HCT116 (cell line): ENCODE measurements around the gene CIC. TPM values are rescaled to one million over a fixed set of nuclear protein-coding genes. Genes with fewer than 3 reads are reported as not detected.
A peak's percentile ranks its signal among the peaks of the same experiment; 100 is the strongest.

Experiments used
- ATAC-seq: fragments of 200-7000 bp; cut with Tn5 transposase; 2 replicates; pipeline ENCODE4 v1.9.1; 2020; ENCODE audit warnings: mild to moderate bottlenecking, moderate library complexity
- BruUV-seq: library from RNA; stranded (reverse); fragments of 400-500 nt; replicated peaks from 2 replicates; lab custom pipeline; 2021; lab: Mats Ljungman, UMichigan
- CTCF ChIA-PET: fragments of 300-600 bp; sonication (Branson Sonifier 250); formaldehyde crosslinking; loops from one replicate; lab custom pipeline; 2021; ENCODE audit warnings: antibody characterized with exemption; lab: Charles Lee
- POLR2A ChIA-PET: fragments of 300-600, 350-600 bp; sonication (Branson Sonifier 250); formaldehyde crosslinking; loops from one replicate; lab custom pipeline; 2021; ENCODE audit warnings: antibody characterized with exemption; lab: Charles Lee
- RAD21 ChIA-PET, 2 experiments: fragments of 300-600 bp; sonication (Branson Sonifier 250); formaldehyde crosslinking; loops; one replicate each; lab custom pipeline; 2023; ENCODE audit warnings: low total read pairs in 2 of 2; ENCODE audit not compliant: uncharacterized antibody in 2 of 2, unreplicated experiment in 2 of 2, low non-redundant PET in 1 of 2; lab: Charles Lee
- DNase-seq: peaks from one replicate; pipeline ENCODE4 v3.0.0-alpha.2; 2010; ENCODE audit warnings: low read depth, low spot score
- H2AFZ ChIP-seq: fragments of 200-600 bp; shearing (Covaris generic), sonication (generic); 2 replicates; pipeline ENCODE4 v1.6.1; 2017; ENCODE audit warnings: low read depth, mixed run types, mixed read lengths, antibody characterized with exemption, low read length; ENCODE audit not compliant: poor library complexity, severe bottlenecking
- H3K27ac ChIP-seq: 2 replicates; pipeline ENCODE4 v1.5.1; 2012; ENCODE audit warnings: low read depth, low read length
- H3K27me3 ChIP-seq: fragments of 200-600 bp; sonication (generic); 2 replicates; pipeline ENCODE4 v1.6.1; 2016; ENCODE audit warnings: mixed run types, low read length, mixed read lengths; ENCODE audit not compliant: insufficient read depth
- H3K36me3 ChIP-seq, 2 experiments: fragments of 200-500 bp in 1 of 2; fragments of 200-600 bp in 1 of 2; sonication (Bioruptor generic) in 1 of 2; sonication (generic) in 1 of 2; 2 replicates each; pipeline versions ENCODE4 v1.5.1 to v1.6.1; 2014 to 2016; ENCODE audit warnings: low read length in 2 of 2, inconsistent platforms in 1 of 2, mixed read lengths in 1 of 2, mixed run types in 1 of 2; ENCODE audit not compliant: insufficient read depth in 2 of 2, control insufficient read depth in 1 of 2
- H3K4me1 ChIP-seq, 2 experiments: fragments of 200-600 bp in 1 of 2; sonication (generic) in 1 of 2; 2 replicates each; pipeline versions ENCODE4 v1.5.1 to v1.6.1; 2012 to 2017; ENCODE audit warnings: low read length in 2 of 2, inconsistent platforms in 1 of 2, mild to moderate bottlenecking in 1 of 2, mixed read lengths in 1 of 2, mixed run types in 1 of 2, moderate library complexity in 1 of 2; ENCODE audit not compliant: insufficient read depth in 2 of 2, control insufficient read depth in 1 of 2
- H3K4me2 ChIP-seq: fragments of 200-600 bp; sonication (generic); 2 replicates; pipeline ENCODE4 v1.6.1; 2017; ENCODE audit warnings: mixed run types, low read length, mixed read lengths
- H3K4me3 ChIP-seq, 2 experiments: fragments of 200-600 bp in 1 of 2; sonication (generic) in 1 of 2; replicated peaks in 1 of 2; 2 replicates each; pipeline ENCODE4 v1.5.1; 2011 to 2016; ENCODE audit warnings: low read length in 2 of 2, control low read depth in 1 of 2, low read depth in 1 of 2, mild to moderate bottlenecking in 1 of 2, mixed read lengths in 1 of 2, mixed run types in 1 of 2
- H3K79me2 ChIP-seq: fragments of 200-600 bp; sonication (generic); 2 replicates; pipeline ENCODE4 v1.6.1; 2017; ENCODE audit warnings: mild to moderate bottlenecking, mixed run types, low read length, moderate library complexity, mixed read lengths; ENCODE audit not compliant: insufficient read depth
- H3K9ac ChIP-seq: fragments of 200-600 bp; sonication (generic); 2 replicates; pipeline ENCODE4 v1.6.1; 2016; ENCODE audit warnings: low read length, mixed read lengths
- H3K9me2 ChIP-seq: fragments of 200-600 bp; sonication (generic), shearing (Covaris generic); 2 replicates; pipeline ENCODE4 v1.6.1; 2017; ENCODE audit warnings: mixed run types, mild to moderate bottlenecking, moderate library complexity; ENCODE audit not compliant: insufficient read depth
- H3K9me3 ChIP-seq, 2 experiments: fragments of 200-500 bp in 1 of 2; fragments of 200-600 bp in 1 of 2; sonication (Bioruptor generic) in 1 of 2; sonication (generic) in 1 of 2; 2 replicates each; pipeline ENCODE4 v1.6.1; 2014 to 2017; ENCODE audit warnings: low read length in 2 of 2, mixed read lengths in 2 of 2, inconsistent platforms in 1 of 2, low read depth in 1 of 2, mild to moderate bottlenecking in 1 of 2, mixed run types in 1 of 2, moderate library complexity in 1 of 2; ENCODE audit not compliant: control insufficient read depth in 1 of 2, insufficient read depth in 1 of 2
- H4K20me1 ChIP-seq: fragments of 200-600 bp; sonication (generic), shearing (Covaris generic); 2 replicates; pipeline ENCODE4 v1.6.1; 2017; ENCODE audit warnings: mixed run types, mild to moderate bottlenecking, moderate library complexity; ENCODE audit not compliant: insufficient read depth
- CBX3 ChIP-seq: IDR thresholded peaks from 2 replicates; pipeline ENCODE4 v1.6.1; 2012; ENCODE audit warnings: low read depth
- CEBPB ChIP-seq: IDR thresholded peaks from 2 replicates; pipeline ENCODE4 v1.6.1; 2012; ENCODE audit warnings: low read depth
- EGR1 ChIP-seq: IDR thresholded peaks from 2 replicates; pipeline ENCODE4 v1.6.1; 2012; ENCODE audit warnings: low read depth
- EZH2phosphoT487 ChIP-seq: fragments of 200-600 bp; IDR thresholded peaks from 2 replicates; pipeline ENCODE4 v1.6.1; 2018; ENCODE audit warnings: antibody characterized with exemption, borderline replicate concordance
- FOSL1 ChIP-seq: IDR thresholded peaks from 2 replicates; pipeline ENCODE4 v1.6.1; 2012; ENCODE audit warnings: low read depth
- POLR2A ChIP-seq: IDR thresholded peaks from 2 replicates; pipeline ENCODE4 v1.7.0; 2011; ENCODE audit warnings: borderline replicate concordance; ENCODE audit not compliant: insufficient read depth, insufficient read length; ENCODE audit errors: extremely low read depth
- POLR2AphosphoS5 ChIP-seq: IDR thresholded peaks from 2 replicates; pipeline ENCODE4 v1.6.1; 2011; ENCODE audit warnings: mild to moderate bottlenecking, low read depth, low read length, moderate library complexity
- SIN3A ChIP-seq: IDR thresholded peaks from 2 replicates; pipeline ENCODE4 v1.6.1; 2012; ENCODE audit warnings: low read depth
- SP1 ChIP-seq: IDR thresholded peaks from 2 replicates; pipeline ENCODE4 v1.6.1; 2012; ENCODE audit warnings: low read depth
- SRF ChIP-seq: IDR thresholded peaks from 2 replicates; pipeline ENCODE4 v1.6.1; 2012; ENCODE audit warnings: low read depth
- TCF7L2 ChIP-seq: IDR thresholded peaks from 2 replicates; pipeline ENCODE4 v1.7.0; 2011; ENCODE audit warnings: borderline replicate concordance, inconsistent platforms; ENCODE audit not compliant: insufficient read depth, insufficient read length; ENCODE audit errors: extremely low read depth
- ZNF274 ChIP-seq: fragments of 200-500 bp; sonication (Bioruptor generic); IDR thresholded peaks from 2 replicates; pipeline ENCODE4 v1.6.1; 2014; ENCODE audit warnings: mild to moderate bottlenecking, low read depth, low read length, inconsistent platforms
- intact Hi-C: fragments of 100-400 bp; cut with micrococcal nuclease; formaldehyde crosslinking; loops from 2 replicates; pipeline ENCODE4 v1.10.0; 2022
- total RNA-seq: library from RNA; stranded (reverse); gene quantifications from one replicate; pipeline ENCODE4 v1.2.1, GENCODE V29; 2021; ENCODE audit not compliant: unreplicated experiment
- TF ChIP-seq, protein P1 (sequence below): IDR thresholded peaks from 2 replicates; pipeline ENCODE4 v1.6.1; 2011; ENCODE audit warnings: mild to moderate bottlenecking, low read length, moderate library complexity; ENCODE audit not compliant: insufficient replicate concordance; ENCODE audit errors: extremely low read depth

Gene CIC
- total RNA-seq, 1 experiment from 2014 or later = 52.0 TPM

DNA sequence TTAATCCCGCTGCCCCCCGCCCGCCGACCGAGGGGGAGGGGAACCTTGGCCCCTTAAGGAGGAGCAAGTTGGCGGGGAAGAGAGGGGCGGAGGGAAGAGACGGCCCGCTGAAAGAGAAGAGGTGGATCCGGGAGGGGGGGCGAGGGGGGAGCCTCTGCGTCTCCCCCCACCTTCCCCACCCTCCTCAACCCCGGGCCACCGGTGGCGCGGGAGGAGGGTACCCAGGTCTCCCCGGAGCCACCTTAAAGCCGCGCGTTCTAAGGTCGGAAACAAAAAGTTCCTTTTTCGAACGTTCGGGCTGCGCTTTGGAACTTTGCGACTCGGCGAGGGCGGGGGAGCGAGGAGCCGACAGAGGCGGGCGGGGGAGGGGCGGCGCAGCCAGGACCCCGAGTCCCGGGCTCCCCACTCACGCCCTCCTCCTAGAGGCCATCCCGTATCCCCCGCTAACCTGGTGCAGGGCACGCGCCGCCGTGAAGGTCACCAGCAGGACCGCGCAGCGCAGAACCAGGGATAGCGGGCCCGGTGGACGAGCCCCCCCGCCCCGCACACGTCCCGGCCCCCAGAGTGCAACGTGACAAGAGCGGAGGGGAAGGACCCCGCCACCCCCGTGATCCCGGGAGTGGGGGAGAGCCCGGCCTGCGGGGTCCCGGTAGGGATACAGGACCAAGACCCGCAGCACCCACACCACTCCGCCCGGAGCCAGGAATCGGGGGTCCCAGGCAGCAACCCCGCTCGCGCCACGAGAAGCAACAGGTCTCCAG, 14.8 kb upstream of the CIC start:
- Histone ChIP-seq H3K27me3 (no peaks in the 10 kb centered on the region), H3K9ac (peak overlapping the region; percentile 100), H3K4me3 (peak overlapping the region; percentile 94 to 96), H2AFZ (no peak overlapping the region), H3K4me2 (peak overlapping the region; percentile 96), H3K36me3 (peaks cover 0 to 7% of the 10 kb centered on the region in 2 experiments; a peak in 2 of 4 replicates), H3K79me2 (peaks cover 52% of the 10 kb centered on the region), H3K9me3 (no peaks in the 10 kb centered on the region), H3K4me1 (peaks cover 39 to 59% of the 10 kb centered on the region in 2 experiments), H3K27ac (peak overlapping the region; percentile 99), H4K20me1 (peaks cover 3% of the 10 kb centered on the region; the same call in 1 of the 2 replicates), H3K9me2 (no peaks in the 10 kb centered on the region)
- CTCF ChIA-PET = no interaction called here
- TF ChIP-seq FOSL1 (no peak), POLR2AphosphoS5 (peak; percentile 17; the same call in 1 of the 2 replicates), TCF7L2 (peak; percentile 79)
- RAD21 ChIA-PET = no interaction called here
- intact Hi-C loops = no loop called here
- ATAC-seq (peak; percentile 41), DNase-seq (no peak)
- TSS peak; percentile 57 for BruUV-seq
- POLR2A ChIA-PET = interaction anchor here (1.0 kb wide), 1 partner anchor 11 kb away, joined by 8 read pairs; the partner anchor contains the start of gene GSK3A

DNA sequence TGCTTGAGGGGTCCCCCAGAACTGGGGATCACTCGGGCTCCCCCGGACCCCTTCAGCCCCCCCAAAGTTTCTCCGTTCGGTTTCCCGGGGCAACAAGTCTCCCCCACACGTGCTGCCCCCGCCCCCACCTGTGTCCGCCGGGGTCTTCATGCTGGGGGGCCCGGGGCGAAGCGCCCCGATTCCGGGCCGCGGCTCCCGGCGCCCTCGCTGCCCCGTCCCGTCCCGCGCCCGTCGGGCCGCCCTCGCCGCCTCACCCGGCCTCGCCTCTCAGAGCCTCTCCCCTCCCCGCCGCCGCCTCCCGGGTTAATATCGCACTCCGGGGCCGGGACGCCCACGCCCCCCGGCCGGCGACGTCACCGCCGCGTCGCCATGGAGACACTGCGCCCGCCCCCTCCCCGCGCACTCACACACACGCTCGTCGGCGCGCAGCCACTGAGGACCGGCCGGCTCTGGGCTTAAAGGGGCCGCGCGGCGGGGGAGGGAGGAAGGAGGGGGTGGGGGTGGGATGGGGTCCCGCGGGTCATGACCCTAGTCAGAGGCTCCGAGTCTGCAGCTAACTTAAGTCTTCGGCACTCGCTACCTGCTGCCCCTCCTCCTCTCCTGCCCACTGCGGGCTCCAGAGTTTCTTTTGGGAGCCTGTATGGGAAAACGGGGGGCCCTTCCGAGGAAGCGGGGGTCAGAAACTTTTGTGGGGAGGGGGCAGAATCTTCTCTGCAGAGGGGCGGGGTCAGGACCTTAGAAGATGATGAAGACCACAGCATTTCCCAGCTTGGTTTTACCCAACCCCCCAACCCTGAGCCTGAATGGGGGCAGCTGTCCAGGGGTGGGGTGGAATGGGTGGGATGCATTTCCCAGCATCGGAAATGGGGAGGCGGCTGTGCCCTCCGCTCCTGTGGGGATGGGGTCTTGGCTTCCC, 13.9 kb upstream of the CIC start, which contains the start of gene ERF:
ERF (minus strand) TSS at position 279 of the 916 bp plus-strand sequence; CDS start at position 150, 129 bp downstream.
- intact Hi-C loops = no loop called here

More for the DNA sequence above, 13.9 kb upstream of the CIC start, which contains the start of gene ERF:
- no peaks in the 10 kb centered on the region for H3K27me3 ChIP-seq
- POLR2A ChIA-PET = interaction anchor here (1.2 to 1.7 kb wide), 2 partner anchors 8 to 24 kb away, joined by 3 to 6 read pairs; no protein-coding TSS in a partner anchor
- no peaks in the 10 kb centered on the region for H3K9me2 ChIP-seq
- CTCF ChIA-PET = no interaction called here
- peaks cover 44% of the 10 kb centered on the region for H3K79me2 ChIP-seq
- 0 out of 2 replicates have a peak, but pooled peaks have one; percentile 58 for TF ChIP-seq SIN3A
- TF ChIP-seq SRF = no peak
- peak; percentile 83 for TF ChIP-seq TCF7L2
- TF ChIP-seq SP1 = peak; percentile 74
- no peak for TF ChIP-seq ZNF274
- peak; percentile 53 for TF ChIP-seq POLR2A
- no peak for TF ChIP-seq CBX3
- TF ChIP-seq FOSL1 = no peak
- TF ChIP-seq, protein P1, sequence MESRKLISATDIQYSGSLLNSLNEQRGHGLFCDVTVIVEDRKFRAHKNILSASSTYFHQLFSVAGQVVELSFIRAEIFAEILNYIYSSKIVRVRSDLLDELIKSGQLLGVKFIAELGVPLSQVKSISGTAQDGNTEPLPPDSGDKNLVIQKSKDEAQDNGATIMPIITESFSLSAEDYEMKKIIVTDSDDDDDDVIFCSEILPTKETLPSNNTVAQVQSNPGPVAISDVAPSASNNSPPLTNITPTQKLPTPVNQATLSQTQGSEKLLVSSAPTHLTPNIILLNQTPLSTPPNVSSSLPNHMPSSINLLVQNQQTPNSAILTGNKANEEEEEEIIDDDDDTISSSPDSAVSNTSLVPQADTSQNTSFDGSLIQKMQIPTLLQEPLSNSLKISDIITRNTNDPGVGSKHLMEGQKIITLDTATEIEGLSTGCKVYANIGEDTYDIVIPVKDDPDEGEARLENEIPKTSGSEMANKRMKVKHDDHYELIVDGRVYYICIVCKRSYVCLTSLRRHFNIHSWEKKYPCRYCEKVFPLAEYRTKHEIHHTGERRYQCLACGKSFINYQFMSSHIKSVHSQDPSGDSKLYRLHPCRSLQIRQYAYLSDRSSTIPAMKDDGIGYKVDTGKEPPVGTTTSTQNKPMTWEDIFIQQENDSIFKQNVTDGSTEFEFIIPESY = no peak
- no peak for TF ChIP-seq EZH2phosphoT487
- peak; percentile 97 for TF ChIP-seq EGR1
- peak; percentile 95 for TF ChIP-seq POLR2AphosphoS5
- TF ChIP-seq CEBPB = no peak
- H3K9me3 ChIP-seq = no peaks in the 10 kb centered on the region
- peaks cover 3% of the 10 kb centered on the region; the same call in 1 of the 2 replicates for H4K20me1 ChIP-seq
- H3K9ac ChIP-seq = peak within 1 kb of the TSS; percentile 100
- H2AFZ ChIP-seq = no peak within 1 kb of the TSS
- RAD21 ChIA-PET = no interaction called here
- peak within 1 kb of the TSS; percentile 99 for H3K27ac ChIP-seq
- H3K4me2 ChIP-seq = peak within 1 kb of the TSS; percentile 96
- H3K4me3 ChIP-seq = peak within 1 kb of the TSS; percentile 94 to 96
- peaks cover 45 to 62% of the 10 kb centered on the region in 2 experiments for H3K4me1 ChIP-seq
- peaks cover 0 to 3% of the 10 kb centered on the region in 2 experiments; a peak in 2 of 4 replicates for H3K36me3 ChIP-seq
- DNase-seq (peak; percentile 65), ATAC-seq (peak; percentile 69)
- BruUV-seq = no TSS peak
